Mesothelial cell of epicardium (in vitro differentiated cells): Measurements from ENCODE around the gene HSD3B1. TPM values are rescaled to one million over a fixed set of nuclear protein-coding genes. Genes with fewer than 3 reads are reported as not detected.

Experiments used
- DNase-seq, 2 experiments: peaks; one replicate each; pipeline ENCODE4 v3.0.0; 2021; ENCODE audit warnings: low spot score in 2 of 2; ENCODE audit not compliant: unreplicated experiment in 2 of 2
- H3K27ac Mint-ChIP-seq: 2 replicates; pipeline ENCODE4 v1.8.0; 2021; ENCODE audit warnings: mixed read lengths
- H3K27me3 Mint-ChIP-seq: 2 replicates; pipeline ENCODE4 v1.8.0; 2021; ENCODE audit warnings: low read depth, mixed read lengths
- H3K36me3 Mint-ChIP-seq: 2 replicates; pipeline ENCODE4 v1.8.0; 2021; ENCODE audit warnings: mixed read lengths
- H3K4me1 Mint-ChIP-seq: 2 replicates; pipeline ENCODE4 v1.8.0; 2021; ENCODE audit warnings: mixed read lengths
- H3K4me3 Mint-ChIP-seq: 2 replicates; pipeline ENCODE4 v1.8.0; 2021; ENCODE audit warnings: mild to moderate bottlenecking, moderate library complexity, mixed read lengths
- H3K9me3 Mint-ChIP-seq: 2 replicates; pipeline ENCODE4 v1.8.0; 2021; ENCODE audit warnings: mixed read lengths
- CTCF ChIP-seq: fragments of 200-600 bp; sonication (generic); IDR thresholded peaks from one replicate; pipeline ENCODE4 v1.5.0; 2021; ENCODE audit warnings: antibody characterized with exemption; ENCODE audit not compliant: unreplicated experiment
- total RNA-seq: library from RNA; stranded (reverse); gene quantifications from 3 replicates; pipeline ENCODE4 v1.2.1, GENCODE V29; 2021

The HSD3B1 gene
- total RNA-seq, 1 donor from 2014 or later: not detected

GRCh38 chr1:119489201-119489600 lies 17.8 kb upstream of the HSD3B1 start:
- no peak overlapping the region for H3K27ac Mint-ChIP-seq
- H3K4me1 Mint-ChIP-seq: peaks cover 20% of the 10 kb centered on the region
- no peaks in the 10 kb centered on the region for H3K27me3 Mint-ChIP-seq
- no peak for TF ChIP-seq CTCF
- DNase-seq: no peak
- H3K4me3 Mint-ChIP-seq: no peak overlapping the region
- no peaks in the 10 kb centered on the region for H3K36me3 Mint-ChIP-seq
- peaks cover 7% of the 10 kb centered on the region for H3K9me3 Mint-ChIP-seq

DNA sequence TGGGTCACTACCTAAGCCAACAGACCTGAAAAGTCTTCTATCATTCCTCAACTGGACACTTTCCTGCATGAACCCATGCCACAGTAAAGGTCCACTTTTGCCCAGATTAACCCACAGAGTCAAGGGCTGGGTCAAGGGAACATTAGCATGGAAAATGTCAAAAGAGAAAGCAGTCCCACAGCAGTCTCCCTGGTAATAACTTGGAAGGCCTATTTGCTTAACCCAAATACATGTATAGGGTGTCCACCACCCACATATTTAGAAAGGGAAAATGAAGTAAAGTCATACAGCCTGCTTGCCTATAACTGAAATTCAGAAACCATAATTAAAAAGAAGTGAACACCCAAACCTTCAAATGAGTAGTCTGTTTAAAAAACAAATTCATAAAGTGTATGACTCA lies 16.1 kb upstream of the HSD3B1 start:
- TF ChIP-seq CTCF: no peak
- H3K4me1 Mint-ChIP-seq: peaks cover 8% of the 10 kb centered on the region
- no peaks in the 10 kb centered on the region for H3K27me3 Mint-ChIP-seq
- no peaks in the 10 kb centered on the region for H3K36me3 Mint-ChIP-seq
- no peak overlapping the region for H3K27ac Mint-ChIP-seq
- no peak for DNase-seq
- H3K4me3 Mint-ChIP-seq: no peak overlapping the region
- H3K9me3 Mint-ChIP-seq: peaks cover 18% of the 10 kb centered on the region

DNA sequence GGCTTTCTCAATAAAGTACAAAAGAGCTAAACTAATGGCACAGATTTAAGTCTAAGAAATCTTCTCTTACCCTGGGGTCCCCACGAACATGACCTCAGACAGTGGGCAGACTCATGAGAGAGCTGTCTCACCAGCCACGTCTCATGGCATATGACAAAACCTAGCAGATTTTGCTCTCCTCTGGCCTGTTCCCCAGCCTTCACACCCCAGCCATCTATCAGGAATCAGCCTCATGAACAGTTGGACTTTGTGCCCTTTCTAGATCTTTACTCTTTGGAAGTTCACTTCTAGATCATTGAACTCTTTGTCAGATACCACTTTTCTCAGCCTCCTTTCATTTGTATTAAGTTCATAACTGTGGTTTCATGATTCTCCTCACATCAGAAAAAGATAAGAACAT lies 14.2 kb upstream of the HSD3B1 start:
- DNase-seq: no peak
- Mint-ChIP-seq H3K36me3 (peaks cover 2% of the 10 kb centered on the region), H3K4me3 (no peak overlapping the region), H3K27me3 (no peaks in the 10 kb centered on the region), H3K9me3 (peaks cover 31% of the 10 kb centered on the region), H3K27ac (no peak overlapping the region), H3K4me1 (peaks cover 2% of the 10 kb centered on the region)
- no peak for TF ChIP-seq CTCF

DNA sequence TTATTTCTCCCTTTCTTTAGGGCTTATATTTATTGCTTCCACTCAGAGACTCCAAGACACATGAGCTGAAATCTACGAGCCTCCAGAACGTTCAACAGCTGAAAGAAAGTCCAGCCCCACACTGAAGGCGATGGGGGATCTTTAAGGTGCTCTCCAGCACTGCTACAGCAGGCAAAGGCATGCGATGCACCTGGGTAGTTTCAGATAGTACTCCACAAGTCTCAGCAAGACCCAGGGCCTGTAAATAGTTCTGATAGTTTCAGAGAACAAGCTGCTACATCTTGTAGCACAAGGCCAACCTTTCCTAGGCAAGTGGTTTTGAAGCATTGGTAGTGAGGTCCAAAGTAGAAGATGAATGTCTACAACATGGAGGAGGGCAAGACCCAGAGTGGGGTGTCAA lies 2.2 kb upstream of the HSD3B1 start:
- no peak overlapping the region for H3K27ac Mint-ChIP-seq
- peaks cover 19% of the 10 kb centered on the region for H3K9me3 Mint-ChIP-seq
- H3K4me3 Mint-ChIP-seq: no peak overlapping the region

DNA sequence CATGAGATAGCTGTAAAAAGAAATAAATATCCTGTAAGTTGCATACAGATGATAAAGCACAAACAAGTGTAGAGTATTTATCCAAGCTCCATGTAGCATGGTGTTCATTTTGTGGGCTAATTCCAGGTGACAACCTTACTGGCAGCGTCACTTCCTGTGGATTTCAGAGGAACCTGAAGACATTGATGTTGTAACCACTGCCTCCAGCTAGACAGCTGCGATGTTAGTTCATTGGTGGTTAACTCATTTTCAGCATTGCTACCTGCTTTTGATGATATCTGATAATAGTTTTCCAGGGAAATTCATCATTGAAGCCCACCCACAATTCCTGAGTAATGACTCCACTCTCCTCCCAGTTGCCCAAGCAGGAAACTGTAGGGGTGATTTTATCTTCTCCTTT lies 3.0 kb downstream of the HSD3B1 start:
- DNase-seq: no peak
- H3K9me3 Mint-ChIP-seq: no peaks in the 10 kb centered on the region
- no peak overlapping the region for H3K4me3 Mint-ChIP-seq
- H3K27me3 Mint-ChIP-seq: peaks cover 21% of the 10 kb centered on the region
- no peaks in the 10 kb centered on the region for H3K36me3 Mint-ChIP-seq
- H3K27ac Mint-ChIP-seq: no peak overlapping the region
- TF ChIP-seq CTCF: no peak
- peaks cover 5% of the 10 kb centered on the region for H3K4me1 Mint-ChIP-seq

More for the DNA sequence above, 2.2 kb upstream of the HSD3B1 start:
- peaks cover 7% of the 10 kb centered on the region for H3K27me3 Mint-ChIP-seq
- H3K36me3 Mint-ChIP-seq: peaks cover 1% of the 10 kb centered on the region
- TF ChIP-seq CTCF: no peak
- no peak for DNase-seq
- peaks cover 2% of the 10 kb centered on the region for H3K4me1 Mint-ChIP-seq

GRCh38 chr1:119515221-119515620 lies 8.2 kb downstream of the HSD3B1 start:
- Mint-ChIP-seq H3K9me3 (no peaks in the 10 kb centered on the region), H3K27ac (no peak overlapping the region), H3K36me3 (no peaks in the 10 kb centered on the region), H3K27me3 (peaks cover 21% of the 10 kb centered on the region), H3K4me3 (no peak overlapping the region), H3K4me1 (peaks cover 2% of the 10 kb centered on the region)
- DNase-seq: no peak
- no peak for TF ChIP-seq CTCF
